GM18867 (cell line): Measurements from ENCODE around the gene TRNT1.

ENCODE experiments used
- ATAC-seq: cut with Tn5 transposase; IDR thresholded peaks from one replicate; pipeline ENCODE4 v1.9.1; 2021; ENCODE audit warnings: mild to moderate bottlenecking, moderate library complexity; ENCODE audit not compliant: unreplicated experiment

TRNT1 gene

DNA sequence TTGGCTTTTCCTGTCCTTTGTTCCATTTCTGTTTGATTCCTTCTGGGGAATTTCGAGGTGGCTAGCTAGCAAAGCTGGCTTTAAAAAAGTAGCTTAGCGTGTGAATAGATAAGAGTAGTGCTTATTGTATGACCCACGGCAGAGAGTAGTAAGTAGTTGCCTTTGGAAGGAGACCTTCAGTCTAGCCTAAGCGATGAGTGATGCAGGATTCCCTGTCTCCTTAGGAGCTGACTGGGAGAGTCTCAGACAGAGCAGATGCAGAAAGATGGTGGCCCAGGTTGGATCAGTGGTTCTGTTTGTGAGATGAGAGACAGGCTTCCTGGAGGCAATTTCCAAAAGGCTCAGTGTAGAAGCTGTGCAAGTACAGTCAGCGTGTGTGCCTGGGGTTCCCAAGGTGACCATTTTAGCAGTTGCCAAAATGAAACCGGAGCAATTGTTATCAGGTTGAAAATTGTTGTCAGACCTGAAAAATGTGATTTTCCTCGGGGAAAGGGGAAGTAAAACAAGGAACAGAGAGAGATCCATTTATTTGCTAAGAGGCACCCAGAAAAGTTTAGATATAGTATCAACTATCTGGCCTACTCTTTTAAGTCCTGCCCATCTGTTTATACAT, 15.9 kb upstream of the TRNT1 start:
- ATAC-seq, result no peak

DNA sequence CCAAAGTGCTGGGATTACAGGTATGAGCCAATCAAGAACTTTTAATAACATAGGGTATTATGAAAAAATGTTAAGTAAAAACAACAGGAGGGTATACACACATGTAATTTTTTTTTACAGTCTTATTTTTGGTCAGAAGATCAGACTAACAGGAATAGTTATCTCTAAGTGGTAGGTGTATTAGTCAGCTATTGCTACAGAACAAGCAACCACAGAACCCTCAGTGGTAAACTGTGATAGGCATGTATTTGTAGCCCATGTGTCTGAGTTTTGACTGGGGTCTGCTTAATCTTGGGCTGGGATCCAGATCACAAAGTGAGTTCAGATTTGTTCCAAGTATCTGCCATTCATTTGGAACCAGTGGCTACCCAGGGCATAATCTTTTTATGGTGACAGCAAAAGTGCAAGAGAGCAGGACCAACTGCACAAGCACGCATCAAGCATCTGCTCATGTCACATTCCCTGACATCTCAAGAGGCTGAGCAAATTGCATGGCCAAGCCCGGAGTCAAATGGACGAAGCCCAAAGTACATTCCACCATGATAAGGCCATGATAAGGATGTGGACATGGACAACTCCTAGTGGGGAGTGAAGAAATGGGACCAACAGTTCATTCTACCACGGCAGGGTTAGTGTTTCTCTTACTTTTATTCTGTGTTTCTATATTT, 13.6 kb upstream of the TRNT1 start:
- ATAC-seq, result no peak

DNA sequence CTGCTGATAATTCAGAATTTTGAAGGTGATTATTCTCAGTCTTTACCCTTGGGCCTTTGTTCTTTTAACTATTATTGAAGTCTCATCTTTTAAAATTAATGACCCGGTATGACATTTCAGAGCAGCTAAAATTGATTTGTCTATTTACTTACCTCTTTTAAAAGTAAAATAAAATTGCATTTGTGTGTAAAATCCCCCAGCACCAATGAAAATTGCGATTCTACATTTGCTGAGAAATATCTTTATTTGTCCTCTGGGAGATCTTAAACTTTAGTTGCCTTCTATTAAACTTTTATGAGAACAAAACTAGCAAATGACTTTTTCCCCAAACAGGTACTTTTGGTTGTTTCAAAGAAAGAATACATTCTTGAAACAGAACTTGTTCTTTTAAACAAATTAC, 9.1 kb upstream of the TRNT1 start:
- ATAC-seq, result no peak

DNA sequence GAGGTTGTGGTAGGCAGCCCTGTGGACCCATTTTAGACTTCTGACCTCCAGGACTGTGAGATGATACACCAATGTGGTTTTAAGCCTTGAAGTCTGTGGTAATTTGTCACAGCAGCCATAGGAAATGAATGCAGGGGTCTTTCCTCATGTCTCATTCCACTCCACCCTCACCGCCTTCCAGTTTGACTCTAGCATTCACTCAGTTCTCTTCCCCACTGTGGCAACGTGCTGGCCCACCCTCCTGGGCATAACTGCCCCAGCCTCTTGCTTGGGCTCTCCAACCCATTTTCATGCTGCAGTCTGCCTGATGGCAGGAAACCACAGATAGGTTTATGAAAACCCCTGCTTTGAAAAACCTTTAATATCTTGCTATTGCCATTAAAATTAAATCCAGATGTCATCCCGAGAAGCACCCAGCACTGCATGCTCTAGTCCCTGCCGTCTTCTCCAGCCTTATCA, 7.3 kb upstream of the TRNT1 start:
- ATAC-seq, result peak; percentile 41

DNA sequence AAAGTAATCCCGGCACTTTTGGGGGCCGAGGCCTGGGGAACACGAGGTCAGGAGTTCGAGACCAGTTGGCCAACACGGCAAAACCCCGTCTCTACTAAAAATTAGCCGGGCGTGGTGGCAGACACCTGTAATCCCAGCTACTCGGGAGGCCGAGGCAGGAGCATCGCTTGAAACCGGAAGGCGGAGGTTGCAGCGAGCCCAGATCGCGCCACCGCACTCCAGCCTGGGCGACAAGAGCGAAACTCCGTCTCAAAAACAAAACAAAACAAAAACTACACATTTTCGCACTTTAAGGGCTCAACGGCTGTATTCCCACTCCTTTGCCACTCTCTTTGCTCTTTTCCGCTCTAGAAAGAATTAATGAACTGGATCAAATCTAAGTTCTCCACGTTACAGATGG, 763 bp upstream of the TRNT1 start:
- no peak for ATAC-seq

DNA sequence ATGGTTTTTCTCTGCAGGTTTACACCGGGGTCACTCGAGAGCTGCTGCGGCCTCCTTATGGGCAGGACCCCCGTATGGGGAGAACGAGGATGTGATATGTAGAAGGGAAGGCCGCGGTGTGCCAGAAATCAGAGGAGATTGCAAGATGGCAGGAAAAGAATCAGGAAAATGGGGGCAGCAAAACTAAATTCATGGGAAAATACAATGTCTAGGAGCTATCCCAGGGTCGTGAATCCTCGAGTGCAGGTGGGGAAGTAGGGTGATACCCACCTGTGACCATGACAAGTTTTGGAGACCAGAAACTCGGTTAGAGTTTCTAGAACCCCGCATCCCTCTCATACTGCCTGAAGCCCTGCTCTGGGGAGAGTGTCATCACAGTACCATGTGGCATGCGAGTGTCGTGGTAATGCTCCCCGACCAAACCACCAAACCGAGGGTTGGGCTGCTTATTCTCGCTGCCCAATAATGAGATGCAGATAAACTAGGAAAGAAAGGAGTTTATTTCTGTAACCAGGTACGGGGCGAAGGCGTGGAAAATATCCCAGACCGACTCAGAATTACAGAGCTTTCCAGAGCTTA, 781 bp downstream of the TRNT1 start:
- peak; percentile 22 for ATAC-seq

DNA sequence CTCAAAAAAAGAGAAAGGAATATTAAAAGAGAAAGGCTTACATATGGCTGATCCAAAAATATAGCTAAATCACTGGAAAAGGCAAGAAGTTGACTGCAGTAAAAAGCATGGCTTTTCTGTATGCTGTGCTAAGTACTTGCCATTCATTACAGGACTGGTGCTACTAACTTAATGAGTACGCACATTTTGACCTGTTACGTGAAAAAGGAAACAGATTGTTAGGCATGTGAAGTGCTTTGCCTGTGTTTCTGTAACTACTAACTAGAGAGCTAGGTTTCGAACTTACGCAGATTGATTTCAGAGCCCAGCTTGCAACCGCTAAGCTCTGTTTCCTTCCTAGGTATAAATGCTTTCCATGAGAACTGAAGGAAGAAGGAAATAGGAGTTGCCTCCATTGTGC, 2.8 kb downstream of the TRNT1 start:
- no peak for ATAC-seq

DNA sequence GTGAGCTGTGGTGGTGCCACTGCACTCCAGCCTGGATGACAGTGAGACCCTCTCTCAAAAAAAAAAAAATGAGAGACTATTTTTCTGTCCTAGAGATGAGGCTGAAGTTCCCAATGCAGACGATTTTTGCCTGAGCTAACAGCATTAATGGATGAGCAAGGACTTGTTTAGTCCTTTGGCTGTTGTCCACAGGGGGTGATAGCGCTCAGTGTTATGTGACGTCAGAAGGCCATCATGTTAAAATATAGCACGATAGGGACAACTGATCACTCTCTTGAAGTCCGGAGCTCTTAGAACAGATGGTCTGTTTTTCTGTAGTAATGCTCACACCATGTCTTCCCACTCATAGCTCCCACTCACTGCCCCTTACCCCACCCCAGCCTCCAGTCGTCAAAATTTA, 6.8 kb downstream of the TRNT1 start:
- ATAC-seq, result no peak

DNA sequence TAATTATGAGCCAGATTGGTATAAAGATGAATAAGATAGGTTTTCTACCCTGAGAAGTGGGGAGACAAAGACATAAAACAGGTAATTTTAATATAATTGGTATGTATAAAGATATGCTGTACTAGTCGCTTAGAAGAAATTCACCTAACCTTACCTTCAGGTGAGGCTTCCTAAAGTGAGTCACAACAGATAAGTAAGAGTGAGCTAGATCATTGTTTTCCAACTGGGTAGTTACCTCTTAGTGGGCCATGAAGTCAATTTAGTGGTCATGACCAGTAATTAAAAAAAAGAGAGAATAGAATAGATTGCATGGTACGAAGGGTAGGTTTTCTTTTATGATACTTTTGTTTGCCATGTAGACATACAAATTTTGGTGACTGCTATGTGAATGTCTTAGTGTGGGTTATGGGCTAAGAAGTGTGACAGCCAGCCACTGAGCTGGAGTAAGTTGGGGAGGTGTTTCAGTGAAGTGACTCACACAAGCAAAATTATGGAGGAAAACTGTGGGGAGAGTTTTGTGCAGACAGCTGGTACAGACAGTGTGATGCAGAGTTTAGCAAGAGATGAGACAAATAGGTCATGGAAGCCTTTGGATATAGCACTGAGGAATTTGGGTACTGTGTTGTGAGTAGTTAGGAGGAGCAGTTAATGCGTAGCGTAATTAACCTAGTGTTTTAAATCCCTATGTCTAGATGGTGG, 8.2 kb downstream of the TRNT1 start:
- ATAC-seq, result no peak

DNA sequence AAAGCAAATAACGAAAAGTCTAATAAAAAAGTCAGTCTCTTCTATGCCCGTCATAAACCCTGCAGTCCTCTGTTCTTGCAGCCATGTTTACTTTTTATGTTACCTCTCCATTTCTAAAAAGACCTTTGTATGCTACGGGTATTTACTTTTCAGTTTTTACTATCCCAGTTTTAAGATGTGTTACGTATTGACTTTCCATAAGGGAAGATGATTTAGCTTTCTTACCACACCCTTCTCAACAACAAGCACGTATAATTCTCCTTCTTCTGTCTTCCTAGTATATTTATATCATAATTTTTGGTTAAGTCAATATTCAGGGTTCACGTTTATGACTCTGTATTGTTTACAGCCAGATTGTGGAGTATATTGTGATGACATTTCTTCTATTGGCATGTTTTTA, 10.8 kb downstream of the TRNT1 start:
- no peak for ATAC-seq

DNA sequence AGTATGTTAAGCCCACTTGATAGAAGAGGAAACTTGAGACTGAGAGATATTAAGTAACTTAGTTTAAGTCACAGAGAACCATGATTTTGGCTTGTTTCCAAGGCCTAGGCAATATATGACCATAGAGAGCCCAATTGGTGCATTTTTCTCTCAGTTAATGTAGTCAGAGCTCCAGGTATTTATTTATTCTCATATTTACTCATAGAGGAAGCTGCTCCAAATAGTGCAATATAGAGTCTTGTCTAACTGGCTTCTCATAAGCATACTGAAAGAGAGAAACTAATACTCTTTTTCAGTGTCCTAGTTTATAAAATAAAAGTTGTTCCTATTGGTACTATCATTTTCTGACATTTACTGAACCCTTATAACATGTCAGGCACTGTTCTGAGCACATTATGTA, 15.2 kb downstream of the TRNT1 start:
- ATAC-seq, result no peak

DNA sequence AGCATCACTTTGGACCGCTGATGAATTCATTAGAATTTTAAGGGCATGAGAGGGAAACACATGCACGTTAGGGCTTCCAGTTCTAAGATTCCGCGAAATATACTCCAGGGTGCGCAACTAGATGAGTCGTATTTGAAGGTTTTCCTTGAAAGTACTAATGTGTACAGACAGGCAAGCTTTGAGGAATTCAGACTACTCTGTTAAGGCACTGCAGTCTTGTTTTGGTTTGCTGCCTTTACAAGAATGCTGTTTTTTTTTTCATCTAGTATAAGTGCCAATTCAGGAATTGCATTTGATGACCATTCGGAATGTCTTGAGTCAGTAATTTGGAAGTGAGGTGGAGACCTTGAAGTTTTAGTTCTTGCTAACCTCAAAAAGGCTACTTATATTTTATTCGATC, 19.1 kb downstream of the TRNT1 start:
- ATAC-seq, result no peak

DNA sequence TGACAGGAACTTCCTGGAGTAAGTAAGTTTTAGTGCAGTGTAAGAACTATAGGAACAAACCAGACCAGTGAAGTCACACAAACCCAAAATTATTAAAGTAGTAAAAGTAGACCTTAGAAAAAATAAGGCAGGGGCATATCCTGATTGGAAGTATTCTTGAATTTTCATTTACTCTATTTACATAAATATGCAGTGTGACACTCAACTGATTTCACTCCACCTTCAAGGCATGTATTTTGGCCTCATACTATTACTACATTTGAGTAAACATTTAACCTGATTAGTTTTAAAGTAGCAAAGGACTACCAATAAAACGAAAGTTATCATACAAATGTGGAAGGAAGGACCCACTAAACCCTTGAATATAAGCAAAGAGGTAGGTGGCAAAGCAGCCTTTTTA, 22.8 kb downstream of the TRNT1 start:
- ATAC-seq, result no peak

DNA sequence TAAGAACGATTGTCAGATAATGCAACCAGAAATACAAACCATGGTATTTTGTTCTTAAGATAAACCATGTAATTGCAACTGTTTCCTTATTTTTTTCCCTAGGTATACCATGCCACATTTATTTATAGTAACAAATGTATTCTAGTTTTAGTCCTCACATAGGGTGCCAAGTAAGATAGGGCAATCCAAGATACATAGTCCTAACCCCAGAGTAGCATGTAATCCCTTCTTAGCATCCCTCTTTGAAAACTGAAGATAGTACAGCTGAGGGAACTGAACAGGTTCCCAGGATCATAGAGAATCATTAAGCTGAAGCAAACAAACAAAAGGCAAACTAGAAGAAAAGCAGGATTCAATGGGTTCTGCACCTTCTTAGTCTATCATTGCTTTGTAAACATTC, 24.8 kb downstream of the TRNT1 start:
- no peak for ATAC-seq

DNA sequence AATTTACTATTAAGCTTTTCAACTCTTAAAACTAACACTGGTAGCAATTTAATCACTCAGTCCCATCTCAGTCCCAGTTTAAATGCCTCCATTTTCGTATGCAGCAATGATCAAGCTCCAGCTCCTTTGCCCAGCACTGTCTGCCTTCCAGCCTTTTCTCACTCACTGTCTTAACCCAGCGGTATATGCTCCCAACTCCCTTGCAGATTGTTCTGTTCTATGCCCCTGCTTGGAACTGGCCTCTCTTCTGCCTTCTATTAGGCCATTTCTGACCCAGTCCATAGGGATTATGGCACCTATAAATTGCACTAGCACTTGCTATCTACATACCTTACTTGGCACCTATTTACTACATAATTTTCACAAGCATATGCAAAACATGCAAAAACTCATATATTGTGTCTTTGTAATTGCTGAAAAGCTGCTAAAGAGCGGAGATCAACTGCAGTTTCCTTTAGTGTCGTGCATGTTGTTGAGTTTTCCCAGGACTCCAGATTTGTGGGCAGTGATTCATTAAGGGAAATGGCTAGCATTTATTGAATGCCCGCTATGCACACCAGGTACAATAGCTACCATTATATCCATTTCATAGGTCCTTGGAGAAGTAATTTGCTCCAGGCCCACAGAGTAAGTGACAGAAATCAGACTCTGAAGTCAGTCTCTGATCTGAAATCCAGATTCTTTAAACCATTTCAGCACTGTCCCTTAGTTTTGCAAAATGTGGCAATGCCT, 28.3 kb downstream of the TRNT1 start:
- ATAC-seq, result no peak

DNA sequence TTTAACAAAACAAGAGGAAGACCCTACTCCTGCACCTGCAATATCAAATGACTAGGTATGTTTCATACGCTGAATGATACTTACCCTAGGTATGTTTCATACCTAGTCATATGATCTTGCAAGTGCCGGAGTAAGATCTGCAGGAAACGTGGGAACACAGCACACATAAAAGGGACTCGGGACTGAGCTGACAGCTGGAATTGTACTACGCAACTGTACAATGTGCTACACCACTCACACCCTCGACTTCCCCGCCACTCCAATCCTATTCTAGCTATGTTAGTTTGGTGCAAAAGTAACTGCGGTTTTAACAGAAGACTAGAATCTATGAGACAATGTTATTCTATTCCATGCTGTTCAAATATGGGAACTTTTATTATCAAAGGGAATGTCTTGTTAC, 30.7 kb downstream of the TRNT1 start:
- ATAC-seq, result no peak

DNA sequence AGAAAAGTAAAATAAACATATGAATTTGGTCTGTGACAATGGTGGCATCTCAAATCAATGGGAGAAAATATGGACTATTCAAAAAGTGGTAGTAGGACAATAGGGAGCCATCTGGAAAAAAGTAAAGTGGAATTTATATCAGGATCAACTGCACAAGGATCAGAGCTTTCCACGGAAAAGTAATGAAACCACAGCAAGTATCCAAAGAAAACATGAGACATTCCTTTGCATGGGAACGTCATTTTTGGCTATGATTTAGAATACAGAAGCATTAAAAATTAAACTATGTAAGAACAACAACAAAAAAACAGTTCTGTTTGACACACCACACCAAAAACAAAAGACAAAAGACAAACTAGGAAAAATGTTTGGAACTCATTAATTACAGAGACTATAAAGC, 34.1 kb downstream of the TRNT1 start:
- ATAC-seq, result no peak

DNA sequence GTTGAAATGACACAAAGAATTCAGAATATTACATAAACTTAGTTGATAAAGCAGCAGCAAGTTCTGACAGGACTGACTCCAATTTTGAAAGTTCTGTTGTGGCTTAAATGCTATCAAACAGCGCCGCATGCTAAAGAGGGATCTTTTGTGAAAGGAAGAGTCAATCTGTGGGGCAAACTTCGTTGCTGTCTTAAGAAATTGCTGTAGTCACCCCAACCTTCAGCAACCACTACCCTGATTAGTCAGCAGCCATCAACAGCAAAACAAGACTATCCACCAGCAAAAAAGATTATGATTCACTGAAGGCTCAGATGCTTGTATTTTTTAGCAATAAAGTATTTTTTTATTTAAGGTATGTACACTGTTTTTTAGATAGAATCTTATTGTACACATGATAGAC, 38.5 kb downstream of the TRNT1 start:
- ATAC-seq, result no peak

DNA sequence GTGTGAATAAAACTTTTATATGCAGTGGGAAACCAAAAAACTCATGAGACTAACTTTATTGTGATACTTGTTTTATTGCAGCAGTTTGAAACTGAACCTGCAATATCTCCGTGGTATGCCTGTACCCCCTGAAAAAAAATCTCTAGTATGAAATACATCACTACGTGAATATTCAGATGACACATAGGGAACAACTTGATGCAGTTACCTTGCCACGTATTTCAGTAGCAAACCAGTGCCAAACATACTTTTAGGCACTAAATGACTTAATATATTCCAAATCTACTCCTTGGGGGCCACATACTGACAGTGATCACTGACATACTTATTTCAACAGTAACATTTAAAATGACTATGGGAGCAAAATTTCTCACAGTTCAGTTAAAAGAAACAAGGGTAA, 38.9 kb downstream of the TRNT1 start:
- no peak for ATAC-seq

DNA sequence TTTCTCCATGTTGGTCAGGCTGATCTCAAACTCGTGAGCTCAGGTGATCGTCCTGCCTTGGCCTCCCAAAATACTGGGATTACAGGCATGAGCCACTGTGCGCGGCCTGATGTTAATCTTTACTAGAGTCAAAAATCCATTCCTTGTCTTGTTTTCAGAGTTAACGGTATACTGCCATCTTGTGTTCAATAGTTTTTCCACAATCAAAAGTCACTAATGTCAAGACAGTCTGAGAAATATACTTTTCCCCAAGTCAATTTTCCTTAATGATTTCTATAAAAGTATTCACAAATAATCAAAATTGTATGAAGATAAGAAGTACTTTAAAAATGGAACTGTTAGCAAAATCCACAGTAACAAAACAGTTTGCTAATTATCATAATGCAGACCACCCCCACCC, 44.3 kb downstream of the TRNT1 start:
- ATAC-seq, result peak; percentile 62

DNA sequence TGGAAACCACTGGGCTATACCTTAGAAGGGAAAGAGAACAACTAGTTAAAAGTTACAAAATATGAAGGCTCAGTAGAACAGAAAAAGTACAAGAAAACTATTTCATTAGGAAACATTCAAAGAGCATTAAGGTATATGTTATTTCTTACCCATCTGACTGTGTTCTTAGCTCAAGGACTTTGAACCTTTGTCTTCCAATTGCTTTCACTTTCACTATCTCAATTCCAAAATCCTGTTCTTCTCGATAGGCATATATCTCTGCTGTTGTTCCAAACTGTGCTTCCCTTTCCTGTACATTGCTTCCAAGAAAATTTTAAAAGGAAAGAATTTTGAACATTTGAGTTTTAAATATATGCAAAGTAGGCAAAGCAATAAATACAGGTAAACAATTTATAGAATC, 45.9 kb downstream of the TRNT1 start:
- no peak for ATAC-seq
